H9 (cell line): Measurements from ENCODE around the gene GLMP. TPM values are rescaled to one million over a fixed set of nuclear protein-coding genes. Genes with fewer than 3 reads are reported as not detected.

Source experiments
- DNase-seq: peaks from one replicate; pipeline ENCODE4 v3.0.0-alpha.2; 2017
- H2AFZ ChIP-seq: one replicate; pipeline ENCODE4 v1.6.1; 2013; ENCODE audit warnings: mild to moderate bottlenecking, low read length, control low read depth, moderate library complexity
- H2AK5ac ChIP-seq: 2 replicates; pipeline ENCODE4 v1.6.1; 2013; ENCODE audit warnings: low read length, control low read depth, mixed read lengths; ENCODE audit not compliant: insufficient read length
- H2BK120ac ChIP-seq: one replicate; pipeline ENCODE4 v1.6.1; 2013; ENCODE audit warnings: low read depth, mild to moderate bottlenecking, low read length, control low read depth, inconsistent platforms; ENCODE audit not compliant: poor library complexity, severe bottlenecking
- H2BK12ac ChIP-seq: 2 replicates; pipeline ENCODE4 v1.6.1; 2013; ENCODE audit warnings: low read length, control low read depth, mixed read lengths, low read depth; ENCODE audit not compliant: insufficient read length
- H2BK15ac ChIP-seq: 2 replicates; pipeline ENCODE4 v1.6.1; 2013; ENCODE audit warnings: low read depth, low read length, control low read depth
- H2BK20ac ChIP-seq: one replicate; pipeline ENCODE4 v1.6.1; 2013; ENCODE audit warnings: low read depth, mild to moderate bottlenecking, low read length, control low read depth, inconsistent platforms; ENCODE audit not compliant: poor library complexity, severe bottlenecking
- H2BK5ac ChIP-seq: 2 replicates; pipeline ENCODE4 v1.6.1; 2013; ENCODE audit warnings: low read length, control low read depth, mixed read lengths; ENCODE audit not compliant: insufficient read length
- H3K14ac ChIP-seq: 2 replicates; pipeline ENCODE4 v1.6.1; 2013; ENCODE audit warnings: low read length, control low read depth; ENCODE audit not compliant: insufficient read depth
- H3K18ac ChIP-seq: 2 replicates; pipeline ENCODE4 v1.6.1; 2013; ENCODE audit warnings: low read depth, mild to moderate bottlenecking, mixed read lengths, low read length, control low read depth; ENCODE audit not compliant: insufficient read length
- H3K23ac ChIP-seq: 2 replicates; pipeline ENCODE4 v1.6.1; 2013; ENCODE audit warnings: low read length, control low read depth, mixed read lengths, low read depth; ENCODE audit not compliant: insufficient read length
- H3K23me2 ChIP-seq: 2 replicates; pipeline ENCODE4 v1.6.1; 2013; ENCODE audit warnings: low read depth, mild to moderate bottlenecking, mixed read lengths, low read length, control low read depth; ENCODE audit not compliant: insufficient read length, poor library complexity, severe bottlenecking
- H3K27ac ChIP-seq: 2 replicates; pipeline ENCODE4 v1.5.1; 2013; ENCODE audit warnings: low read length, control low read depth, mixed read lengths, low read depth; ENCODE audit not compliant: insufficient read length
- H3K27me3 ChIP-seq: 2 replicates; pipeline ENCODE4 v1.6.1; 2013; ENCODE audit warnings: low read length, control low read depth, inconsistent platforms; ENCODE audit not compliant: insufficient read depth
- H3K4ac ChIP-seq: 2 replicates; pipeline ENCODE4 v1.6.1; 2013; ENCODE audit warnings: low read depth, mild to moderate bottlenecking, control low read depth, inconsistent platforms, low read length, moderate library complexity
- H3K4me1 ChIP-seq: 2 replicates; pipeline ENCODE4 v1.6.1; 2013; ENCODE audit warnings: low read length, control low read depth, inconsistent platforms; ENCODE audit not compliant: insufficient read depth
- H3K4me2 ChIP-seq: 2 replicates; pipeline ENCODE4 v1.6.1; 2013; ENCODE audit warnings: low read length, control low read depth, mixed read lengths; ENCODE audit not compliant: insufficient read length, insufficient read depth
- H3K56ac ChIP-seq: 2 replicates; pipeline ENCODE4 v1.6.1; 2013; ENCODE audit warnings: low read depth, mild to moderate bottlenecking, mixed read lengths, low read length, control low read depth; ENCODE audit not compliant: insufficient read length
- H3K79me1 ChIP-seq: 2 replicates; pipeline ENCODE4 v1.6.1; 2013; ENCODE audit warnings: low read depth, mild to moderate bottlenecking, moderate library complexity, low read length, control low read depth, inconsistent platforms; ENCODE audit not compliant: insufficient read depth, poor library complexity, severe bottlenecking
- H3K79me2 ChIP-seq: 2 replicates; pipeline ENCODE4 v1.6.1; 2013; ENCODE audit warnings: low read length, control low read depth, inconsistent platforms; ENCODE audit not compliant: insufficient read depth
- H3K9ac ChIP-seq: 2 replicates; pipeline ENCODE4 v1.6.1; 2013; ENCODE audit warnings: low read length, control low read depth, mixed read lengths; ENCODE audit not compliant: insufficient read length; ENCODE audit errors: extremely low read depth
- H3K9me3 ChIP-seq: one replicate; pipeline ENCODE4 v1.6.1; 2013; ENCODE audit warnings: low read depth, low read length, inconsistent platforms; ENCODE audit not compliant: control insufficient read depth
- H3T11ph ChIP-seq: one replicate; pipeline ENCODE4 v1.6.1; 2013; ENCODE audit warnings: mild to moderate bottlenecking, low read length, control low read depth, inconsistent platforms
- H4K20me1 ChIP-seq: one replicate; pipeline ENCODE4 v1.6.1; 2013; ENCODE audit not compliant: control insufficient read depth, insufficient read length, insufficient read depth
- H4K5ac ChIP-seq: 2 replicates; pipeline ENCODE4 v1.6.1; 2013; ENCODE audit warnings: low read depth, mild to moderate bottlenecking, mixed read lengths, low read length, control low read depth; ENCODE audit not compliant: insufficient read length
- H4K8ac ChIP-seq: replicated peaks from 2 replicates; pipeline ENCODE4 v1.6.1; 2013; ENCODE audit warnings: low read length, control low read depth, mixed read lengths, low read depth; ENCODE audit not compliant: insufficient read length
- H4K91ac ChIP-seq: 2 replicates; pipeline ENCODE4 v1.6.1; 2013; ENCODE audit warnings: low read depth, mild to moderate bottlenecking, moderate library complexity, mixed read lengths, low read length, control low read depth; ENCODE audit not compliant: insufficient read length
- H3K27ac Mint-ChIP-seq, 3 experiments: 2 replicates in 2 of 3; 3 replicates in 1 of 3; pipeline ENCODE4 v1.8.0; 2020 to 2021; ENCODE audit warnings: mixed read lengths in 3 of 3, mild to moderate bottlenecking in 1 of 3, moderate library complexity in 1 of 3
- H3K27me3 Mint-ChIP-seq: 2 replicates; pipeline ENCODE4 v1.8.0; 2021; ENCODE audit warnings: low read depth, mild to moderate bottlenecking, moderate library complexity, mixed read lengths
- H3K36me3 Mint-ChIP-seq, 3 experiments: 2 replicates in 2 of 3; 3 replicates in 1 of 3; pipeline ENCODE4 v1.8.0; 2020 to 2021; ENCODE audit warnings: low read depth in 3 of 3, mixed read lengths in 3 of 3; ENCODE audit not compliant: insufficient read depth in 1 of 3
- H3K4me1 Mint-ChIP-seq, 2 experiments: 2 replicates each; pipeline ENCODE4 v1.8.0; 2020; ENCODE audit warnings: mixed read lengths in 2 of 2
- H3K4me3 Mint-ChIP-seq, 2 experiments: 2 replicates in 1 of 2; 3 replicates in 1 of 2; pipeline ENCODE4 v1.8.0; 2020 to 2021; ENCODE audit warnings: mild to moderate bottlenecking in 2 of 2, mixed read lengths in 2 of 2, moderate library complexity in 1 of 2
- H3K9me3 Mint-ChIP-seq, 2 experiments: 2 replicates in 1 of 2; 3 replicates in 1 of 2; pipeline ENCODE4 v1.8.0; 2020; ENCODE audit warnings: mild to moderate bottlenecking in 2 of 2, mixed read lengths in 2 of 2, moderate library complexity in 1 of 2
- CTCF ChIP-seq: fragments of 200-600 bp; sonication (generic); conservative IDR thresholded peaks from 3 replicates; pipeline ENCODE4 v1.8.0; 2021; ENCODE audit warnings: antibody characterized with exemption, mild to moderate bottlenecking
- WGBS: extraction: QIAGEN DNeasy Blood & Tissue Kit; methylation state at CpG from one replicate; pipeline ENCODE4 v1.1.7; 2013; ENCODE audit warnings: missing lambda C conversion rate, low lambda C conversion rate, mixed read lengths; ENCODE audit not compliant: insufficient read length; ENCODE audit errors: extremely low coverage; 5-methylcytosine and 5-hydroxymethylcytosine counted together
- total RNA-seq: library from RNA; stranded (reverse); gene quantifications from 2 replicates; pipeline ENCODE4 v1.2.1, GENCODE V29; 2021

The GLMP gene
- total RNA-seq, 1 experiment from 2014 or later: 49.2 TPM

GRCh38 chr1:156284112-156284511 is 11.4 kb downstream of the GLMP start, which contains the start of gene TMEM79:
TMEM79 (plus strand) TSS chr1:156284325; CDS start chr1:156285227, 902 bp downstream.
- Histone ChIP-seq H3T11ph (no peak within 1 kb of the TSS), H3K18ac (no peak within 1 kb of the TSS), H2BK15ac (no peak within 1 kb of the TSS), H4K5ac (peak within 1 kb of the TSS; percentile 31), H3K23ac (no peak within 1 kb of the TSS), H3K4ac (no peak within 1 kb of the TSS; the same call in 1 of the 2 replicates), H3K4me1 (no peaks in the 10 kb centered on the region), H2BK12ac (no peak within 1 kb of the TSS), H4K8ac (no peak within 1 kb of the TSS), H2AK5ac (no peak within 1 kb of the TSS), H3K27ac (no peak within 1 kb of the TSS), H3K14ac (no peak within 1 kb of the TSS; the same call in 1 of the 2 replicates), H3K23me2 (peaks cover 12% of the 10 kb centered on the region), H3K27me3 (no peaks in the 10 kb centered on the region), H2AFZ (no peak within 1 kb of the TSS), H4K91ac (no peak within 1 kb of the TSS), H3K9ac (peak within 1 kb of the TSS; percentile 90), H3K9me3 (no peaks in the 10 kb centered on the region), H2BK5ac (no peak within 1 kb of the TSS), H3K4me2 (peak within 1 kb of the TSS; percentile 93), H2BK20ac (no peak within 1 kb of the TSS), H2BK120ac (no peak within 1 kb of the TSS), H3K56ac (no peak within 1 kb of the TSS), H3K79me2 (peaks cover 22% of the 10 kb centered on the region), H4K20me1 (no peaks in the 10 kb centered on the region), H3K79me1 (peaks cover 2% of the 10 kb centered on the region)
- Mint-ChIP-seq H3K4me1 (peaks cover 24 to 29% of the 10 kb centered on the region in 2 experiments), H3K27ac (peak within 1 kb of the TSS; percentile 90 to 98 (median 92)), H3K4me3 (peak within 1 kb of the TSS; percentile 97 to 98), H3K9me3 (no peaks in the 10 kb centered on the region), H3K27me3 (no peaks in the 10 kb centered on the region; the same call in 1 of the 2 replicates), H3K36me3 (peaks cover 0 to 12% (median 3%) of the 10 kb centered on the region in 3 experiments; a peak in 3 of 7 replicates)
- TF ChIP-seq CTCF: no peak
- no peak for DNase-seq
- WGBS: no CpG with 5 or more reads among the region's 7 CpGs
